Glomerular endothelial cell (primary cell): ENCODE measurements around the gene ZBTB33. TPM values are rescaled to one million over a fixed set of nuclear protein-coding genes. Genes with fewer than 3 reads are reported as not detected.

Experiments used
- DNase-seq: peaks from one replicate; pipeline ENCODE4 v3.0.0-alpha.2; 2011; ENCODE audit warnings: low read depth, low spot score; ENCODE audit errors: extremely low read depth
- total RNA-seq: library from RNA; depleted of rRNA; stranded (reverse); fragments of >200 nt; gene quantifications from 2 replicates; pipeline ENCODE4 v1.2.3, GENCODE V29; 2015

Gene ZBTB33
- total RNA-seq, 1 donor from 2014 or later, result 19.4 TPM

- DNase-seq, result no peak
Measured at GRCh38 chrX:120262859-120263708, 12.5 kb downstream of the ZBTB33 start.

GRCh38 chrX:120264341-120264740 is 13.7 kb downstream of the ZBTB33 start:
- no peak for DNase-seq

GRCh38 chrX:120269373-120270035 is 18.9 kb downstream of the ZBTB33 start:
- DNase-seq, result no peak

GRCh38 chrX:120270567-120270966 is 20.0 kb downstream of the ZBTB33 start:
- no peak for DNase-seq

GRCh38 chrX:120271218-120271617 is 20.6 kb downstream of the ZBTB33 start:
- DNase-seq, result no peak

GRCh38 chrX:120274145-120274544 is 23.5 kb downstream of the ZBTB33 start:
- no peak for DNase-seq

- no peak for DNase-seq
Measured at GRCh38 chrX:120274958-120275357, 24.3 kb downstream of the ZBTB33 start.

GRCh38 chrX:120281021-120281624 is 30.5 kb downstream of the ZBTB33 start:
- DNase-seq, result no peak

GRCh38 chrX:120281761-120282160 is 31.1 kb downstream of the ZBTB33 start:
- DNase-seq, result no peak

- no peak for DNase-seq
Measured at GRCh38 chrX:120282697-120283096, 32.1 kb downstream of the ZBTB33 start.

- no peak for DNase-seq
Measured at GRCh38 chrX:120286733-120287512, 36.3 kb downstream of the ZBTB33 start.

GRCh38 chrX:120287513-120288112 is 37.0 kb downstream of the ZBTB33 start:
- DNase-seq, result no peak

- DNase-seq, result no peak
Measured at GRCh38 chrX:120290107-120290506, 39.5 kb downstream of the ZBTB33 start.

- DNase-seq, result no peak
Measured at GRCh38 chrX:120291211-120291610, 40.6 kb downstream of the ZBTB33 start.

- DNase-seq, result no peak
Measured at GRCh38 chrX:120293015-120293414, 42.4 kb downstream of the ZBTB33 start.

GRCh38 chrX:120294651-120295050 is 44.0 kb downstream of the ZBTB33 start:
- DNase-seq, result no peak

- DNase-seq, result no peak
Measured at GRCh38 chrX:120297923-120298322, 47.3 kb downstream of the ZBTB33 start.

- DNase-seq, result no peak
Measured at GRCh38 chrX:120299928-120300327, 49.3 kb downstream of the ZBTB33 start.

- no peak for DNase-seq
Measured at GRCh38 chrX:120301497-120301896, 50.9 kb downstream of the ZBTB33 start.

GRCh38 chrX:120301960-120302359 is 51.3 kb downstream of the ZBTB33 start:
- DNase-seq, result no peak

GRCh38 chrX:120302434-120302833 is 51.8 kb downstream of the ZBTB33 start:
- no peak for DNase-seq
